Measurements from ENCODE around the gene PARP12.
A peak's percentile ranks its signal among the peaks of the same experiment; 100 is the strongest.

PARP12 gene

GRCh38 chr7:140045697-140046096 is 17.1 kb downstream of the PARP12 start:
- no peak for DNase-seq (ENCODE audit: low read depth)
- no peak overlapping the region for H3K4me3 ChIP-seq (ENCODE audit: low read depth, low read length)
- TF ChIP-seq CTCF (conservative IDR thresholded peaks at IDR 0.05; ENCODE audit: low read depth, low read length) = no peak

GRCh38 chr7:140044251-140044650 is 18.5 kb downstream of the PARP12 start:
- no peak for DNase-seq (ENCODE audit: low read depth)
- H3K4me3 ChIP-seq (ENCODE audit: low read depth, low read length) = no peak overlapping the region
- TF ChIP-seq CTCF (conservative IDR thresholded peaks at IDR 0.05; ENCODE audit: low read depth, low read length) = no peak

- TF ChIP-seq CTCF (conservative IDR thresholded peaks at IDR 0.05; ENCODE audit: low read depth, low read length) = no peak
Observed at GRCh38 chr7:140042386-140042670, 20.4 kb downstream of the PARP12 start.

GRCh38 chr7:140041659-140042385 is 20.9 kb downstream of the PARP12 start:
- no peak for TF ChIP-seq CTCF (conservative IDR thresholded peaks at IDR 0.05; ENCODE audit: low read depth, low read length)
- no peak overlapping the region for H3K4me3 ChIP-seq (ENCODE audit: low read depth, low read length)
- DNase-seq (ENCODE audit: low read depth) = peak; percentile 65

More at GRCh38 chr7:140042386-140042670, 20.4 kb downstream of the PARP12 start:
- no peak overlapping the region for H3K4me3 ChIP-seq (ENCODE audit: low read depth, low read length)
- DNase-seq (ENCODE audit: low read depth) = no peak

GRCh38 chr7:140039896-140040295 is 22.9 kb downstream of the PARP12 start:
- TF ChIP-seq CTCF (conservative IDR thresholded peaks at IDR 0.05; ENCODE audit: low read depth, low read length) = no peak
- no peak for DNase-seq (ENCODE audit: low read depth)
- no peak overlapping the region for H3K4me3 ChIP-seq (ENCODE audit: low read depth, low read length)

- H3K4me3 ChIP-seq (ENCODE audit: low read depth, low read length) = no peak overlapping the region
- no peak for DNase-seq (ENCODE audit: low read depth)
- no peak for TF ChIP-seq CTCF (conservative IDR thresholded peaks at IDR 0.05; ENCODE audit: low read depth, low read length)
Observed at GRCh38 chr7:140039066-140039465, 23.7 kb downstream of the PARP12 start.

- no peak for TF ChIP-seq CTCF (conservative IDR thresholded peaks at IDR 0.05; ENCODE audit: low read depth, low read length)
- no peak for DNase-seq (ENCODE audit: low read depth)
- no peak overlapping the region for H3K4me3 ChIP-seq (ENCODE audit: low read depth, low read length)
Observed at GRCh38 chr7:140036224-140036962, 26.4 kb downstream of the PARP12 start.

All from choroid plexus epithelial cell (primary cell).